Stimulated activated CD8-positive, alpha-beta memory T cell treated with anti-CD3 and anti-CD28 coated beads, Interleukin-4, amount 100 ng/mL, for 1 hour (primary cell): Measurements from ENCODE around the gene NFYC.

Source experiments
- DNase-seq, 2 donors: peaks; one replicate each; pipeline ENCODE4 v3.0.0-alpha.2; 2020; ENCODE audit warnings: low read depth in 2 of 2, low spot score in 1 of 2

NFYC gene

GRCh38 chr1:40756523-40756922, 65.0 kb downstream of the NFYC start:
- no peak for DNase-seq

GRCh38 chr1:40757084-40757483, 65.6 kb downstream of the NFYC start:
- no peak for DNase-seq

GRCh38 chr1:40758004-40758403, 66.5 kb downstream of the NFYC start:
- no peak for DNase-seq

- no peak for DNase-seq
These were observed 67.3 kb downstream of the NFYC start for GRCh38 chr1:40758578-40759343.

- DNase-seq: no peak
These were observed 69.5 kb downstream of the NFYC start for GRCh38 chr1:40760984-40761383.

- DNase-seq: no peak
These were observed 70.8 kb downstream of the NFYC start for GRCh38 chr1:40762144-40762923.

- DNase-seq: no peak
These were observed 72.4 kb downstream of the NFYC start for GRCh38 chr1:40763742-40764532.

- no peak for DNase-seq
These were observed 73.5 kb downstream of the NFYC start for GRCh38 chr1:40764981-40765380.

- no peak for DNase-seq
These were observed 74.5 kb downstream of the NFYC start for GRCh38 chr1:40766017-40766416.

GRCh38 chr1:40766560-40766959, 75.1 kb downstream of the NFYC start:
- DNase-seq: no peak

- no peak for DNase-seq
These were observed 76.9 kb downstream of the NFYC start for GRCh38 chr1:40768146-40768990.

GRCh38 chr1:40769815-40770214, 78.3 kb downstream of the NFYC start:
- no peak for DNase-seq

GRCh38 chr1:40770296-40771070, 79.0 kb downstream of the NFYC start:
- DNase-seq: no peak

GRCh38 chr1:40772146-40772955, 80.8 kb downstream of the NFYC start:
- no peak for DNase-seq

- DNase-seq: no peak
These were observed 82.3 kb downstream of the NFYC start for GRCh38 chr1:40773748-40774265.

- peak; percentile 17 to 48 for DNase-seq
These were observed 82.9 kb downstream of the NFYC start for GRCh38 chr1:40774266-40774998.

GRCh38 chr1:40776236-40777072, 85.0 kb downstream of the NFYC start:
- no peak for DNase-seq
